Activated CD8-positive, alpha-beta memory T cell treated with anti-CD3 and anti-CD28 coated beads for 1 hour (primary cell): ENCODE results near the gene NOB1.
"Not testable (repeated sequence)": the region's sequence is repeated elsewhere in the genome, so short reads cannot be mapped to it uniquely, and the experiment has no call there.

Experiments
- DNase-seq, 2 donors: peaks; one replicate each; pipeline ENCODE4 v3.0.0-alpha.2; 2020; ENCODE audit warnings: low read depth in 1 of 2; ENCODE audit errors: extremely low read depth in 1 of 2

NOB1 gene

DNA sequence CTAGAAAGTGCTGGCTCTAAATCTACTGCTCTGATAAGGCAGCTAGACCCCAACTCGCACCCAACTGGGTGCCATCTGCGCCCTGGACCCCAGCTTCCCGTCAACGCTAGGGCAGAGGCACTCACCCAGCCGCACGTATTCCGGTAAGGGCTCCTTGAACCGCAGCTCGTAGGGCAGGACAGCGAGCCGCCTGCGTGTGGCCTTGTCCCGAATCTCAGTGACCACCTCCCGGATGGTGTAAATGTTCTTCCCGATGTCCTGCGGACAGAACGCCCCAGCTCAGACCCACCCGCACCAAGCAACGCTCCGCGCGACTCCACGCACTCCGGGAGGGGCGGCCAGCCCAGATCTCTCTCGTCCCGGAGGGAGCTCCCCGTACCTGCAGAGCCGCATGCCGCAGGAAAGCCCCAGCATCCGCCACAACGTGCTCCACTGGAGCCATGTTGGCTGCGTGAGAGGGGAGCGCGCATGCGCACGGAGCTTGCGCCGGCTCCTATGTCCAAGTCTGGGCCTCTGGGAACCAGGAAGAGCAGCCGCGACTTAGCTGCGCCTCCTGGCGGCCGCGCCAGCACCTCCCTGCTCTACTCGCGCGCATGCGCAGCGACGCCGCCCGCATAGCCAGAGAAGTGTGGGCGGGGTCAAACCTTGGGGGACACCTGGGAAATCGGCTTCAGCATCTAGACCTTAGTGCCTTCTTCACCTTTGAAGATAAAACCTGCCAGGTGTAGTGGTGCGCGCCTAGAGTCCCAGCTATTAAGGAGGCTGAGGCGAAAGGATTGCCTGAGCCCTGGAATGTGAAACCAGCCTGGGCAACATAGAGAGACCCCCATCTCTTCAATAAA, at the start of gene NOB1:
NOB1 (minus strand) TSS at position 458 of the 842 bp plus-strand sequence; CDS start at position 442, 16 bp downstream.
- DNase-seq, result peak; percentile 90 to 94

DNA sequence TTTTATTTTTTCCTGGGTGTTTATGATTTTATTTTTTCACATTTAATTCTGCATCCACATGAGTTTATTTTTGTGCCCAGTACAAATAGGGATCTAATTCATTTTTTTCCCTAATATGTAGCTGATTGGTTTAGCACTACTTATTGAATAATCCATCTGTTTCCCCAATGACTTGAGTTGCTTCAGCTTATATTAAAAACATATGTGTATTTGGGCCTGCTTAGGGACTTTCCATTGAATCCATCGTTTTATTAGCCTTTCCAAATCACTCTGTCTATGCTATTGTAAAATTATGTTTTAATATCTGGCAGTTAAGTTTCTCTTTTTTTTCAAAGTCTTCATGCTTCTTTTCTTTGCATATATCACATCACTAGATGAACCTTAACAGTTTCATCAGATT, 49.6 kb upstream of the NOB1 start:
- no peak for DNase-seq

DNA sequence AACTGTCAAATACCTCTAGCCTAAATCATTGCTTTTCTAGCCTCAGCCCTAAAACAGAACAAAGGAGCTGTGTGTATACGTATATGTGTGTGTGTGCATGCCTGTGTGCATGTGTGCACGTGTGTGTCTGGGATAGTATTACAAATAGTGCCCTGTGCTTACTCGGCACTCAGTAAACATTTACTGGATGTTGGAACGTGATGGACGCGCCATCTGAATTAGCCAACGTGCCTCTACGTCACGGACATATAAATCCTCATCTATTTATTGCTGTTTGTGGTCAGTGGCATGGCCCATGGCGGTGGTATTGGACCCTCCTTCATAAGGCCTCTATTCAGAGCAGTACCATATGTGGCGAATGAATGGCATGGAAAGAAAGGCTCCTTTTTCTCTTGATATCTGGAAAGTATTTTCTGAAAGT, 44.9 kb upstream of the NOB1 start:
- DNase-seq, result no peak

DNA sequence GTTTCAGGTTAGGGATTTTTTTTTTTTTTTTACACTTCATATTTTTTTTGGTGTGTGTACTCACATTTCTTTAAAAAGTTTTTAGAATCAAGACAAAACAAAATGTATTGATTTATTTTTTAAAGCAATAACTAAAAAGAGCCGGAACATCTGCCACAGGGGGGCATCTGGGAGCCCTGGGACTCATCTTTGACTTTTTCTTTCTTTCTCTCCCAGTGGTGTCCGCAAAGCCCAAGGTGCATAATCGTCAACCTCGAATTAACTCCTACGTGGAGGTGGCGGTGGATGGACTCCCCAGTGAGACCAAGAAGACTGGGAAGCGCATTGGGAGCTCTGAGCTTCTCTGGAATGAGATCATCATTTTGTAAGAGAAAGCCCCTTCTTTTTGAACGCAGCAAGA, 43.7 kb upstream of the NOB1 start:
- DNase-seq, result no peak

DNA sequence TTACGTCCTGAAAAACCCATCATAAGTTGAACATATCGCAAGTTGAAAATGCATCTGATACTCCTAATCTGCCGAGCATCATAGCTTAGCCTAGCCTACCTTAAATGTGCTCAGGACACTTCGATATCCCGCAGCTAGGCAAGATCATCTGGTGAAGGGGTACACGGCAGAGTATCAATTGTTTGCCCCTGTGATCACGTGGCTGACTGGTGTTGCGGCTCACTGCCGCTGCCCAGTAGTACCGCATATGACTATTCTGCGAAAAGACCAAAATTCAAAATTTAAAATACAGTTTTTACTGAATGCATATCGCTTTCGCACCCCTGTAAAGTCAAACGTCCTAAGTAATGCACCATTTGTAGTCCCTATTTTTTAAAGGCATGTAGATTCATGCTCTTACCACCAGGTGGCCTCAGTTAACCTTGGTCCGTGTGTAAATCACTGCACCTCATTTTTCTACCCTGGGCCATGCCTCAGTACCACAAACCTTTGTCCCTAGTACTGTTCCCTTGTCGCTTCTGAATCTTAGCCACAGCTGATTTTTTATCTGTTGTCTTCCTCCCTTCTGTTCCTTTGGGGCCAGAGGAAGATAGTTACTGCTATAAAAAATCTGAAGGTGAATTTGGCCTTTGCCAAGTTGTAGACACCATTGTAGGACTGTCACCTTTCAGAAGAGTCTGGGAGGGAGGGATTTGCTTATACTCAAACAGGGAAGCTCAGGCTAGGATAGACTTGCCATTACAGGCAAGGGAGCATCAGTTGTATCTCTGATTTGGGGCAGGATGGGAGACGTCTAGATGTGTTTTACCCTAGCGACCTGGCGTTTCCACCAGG, 41.8 kb upstream of the NOB1 start:
- no peak for DNase-seq

DNA sequence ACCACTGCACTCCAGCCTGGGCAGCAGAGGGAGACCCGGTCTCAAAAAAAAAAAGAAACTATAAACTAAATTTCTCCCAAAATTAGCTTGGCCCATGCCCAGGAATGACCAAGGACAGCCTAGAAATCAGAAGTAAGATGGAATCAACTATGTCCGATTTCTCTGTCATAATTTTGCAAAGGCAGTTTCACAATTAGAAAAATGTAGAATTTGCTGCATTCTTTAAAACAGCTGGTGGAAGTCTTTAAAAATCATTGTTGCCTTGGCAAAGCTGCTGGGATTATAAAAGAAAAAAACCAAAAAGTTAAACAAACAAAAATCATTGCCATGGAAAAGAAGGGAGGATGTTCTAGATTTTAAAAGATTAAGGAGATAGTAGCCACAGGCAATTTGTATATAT, 39.8 kb upstream of the NOB1 start:
- DNase-seq, result no peak

DNA sequence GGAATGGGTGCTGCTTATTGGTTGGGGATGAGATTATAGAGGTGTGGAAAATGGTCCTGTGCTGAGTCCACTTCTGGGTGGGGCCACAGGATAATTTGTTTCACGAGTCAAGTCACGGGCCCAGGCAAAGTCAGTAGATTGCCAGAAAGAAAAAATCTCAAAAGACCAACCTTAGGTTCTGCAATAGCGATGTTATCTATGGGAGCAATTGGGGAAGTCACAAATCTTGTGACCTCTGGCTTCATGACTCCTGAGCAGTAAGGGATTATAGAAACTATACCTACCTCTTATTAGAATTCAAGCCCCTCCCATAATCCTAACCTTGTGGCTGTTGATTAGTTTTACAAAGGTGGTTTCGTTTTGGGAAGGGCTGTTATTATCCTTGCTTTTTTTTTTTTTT, 38.8 kb upstream of the NOB1 start:
- no peak for DNase-seq

DNA sequence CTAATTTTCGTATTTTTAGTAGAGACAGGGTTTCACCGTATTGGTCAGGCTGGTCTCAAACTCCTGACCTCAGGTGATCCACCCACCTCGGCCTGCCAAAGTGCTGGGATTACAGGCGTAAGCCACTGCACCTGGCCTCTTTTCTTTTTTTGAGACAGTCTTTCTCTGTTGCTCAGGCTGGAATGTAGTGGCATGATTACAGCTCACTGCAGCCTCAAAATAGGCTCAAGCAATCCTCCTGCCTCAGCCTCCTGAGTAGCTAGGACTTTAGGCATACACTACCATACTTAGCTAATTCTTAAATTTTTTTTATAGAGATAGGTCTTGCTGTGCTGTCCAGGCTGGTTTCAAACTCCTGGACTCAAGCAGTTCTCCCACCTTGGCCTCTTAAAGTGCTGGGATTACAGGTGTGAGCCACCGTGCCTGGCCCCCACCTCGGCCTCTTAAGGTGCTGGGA, 36.7 kb upstream of the NOB1 start:
- not testable (repeated sequence) for DNase-seq

DNA sequence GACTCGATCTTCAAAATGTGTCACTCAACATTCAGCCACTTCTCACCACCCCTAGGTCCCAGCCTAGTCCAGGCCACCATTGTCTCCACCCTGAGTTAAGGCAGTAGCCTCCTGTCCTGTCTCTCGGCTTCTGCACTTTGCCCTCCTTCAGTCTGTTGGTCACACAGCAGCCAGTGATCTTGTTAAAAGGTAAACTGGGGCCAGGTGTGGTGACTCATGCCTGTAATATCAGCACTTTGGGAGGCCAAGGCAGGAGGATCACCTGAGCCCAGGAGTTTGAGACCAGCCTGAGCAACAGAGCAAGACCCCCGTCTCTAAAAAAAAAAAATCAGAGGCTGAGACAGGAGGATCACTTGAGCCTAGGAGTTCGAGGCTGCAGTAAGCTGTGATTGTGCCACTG, 33.2 kb upstream of the NOB1 start:
- no peak for DNase-seq

DNA sequence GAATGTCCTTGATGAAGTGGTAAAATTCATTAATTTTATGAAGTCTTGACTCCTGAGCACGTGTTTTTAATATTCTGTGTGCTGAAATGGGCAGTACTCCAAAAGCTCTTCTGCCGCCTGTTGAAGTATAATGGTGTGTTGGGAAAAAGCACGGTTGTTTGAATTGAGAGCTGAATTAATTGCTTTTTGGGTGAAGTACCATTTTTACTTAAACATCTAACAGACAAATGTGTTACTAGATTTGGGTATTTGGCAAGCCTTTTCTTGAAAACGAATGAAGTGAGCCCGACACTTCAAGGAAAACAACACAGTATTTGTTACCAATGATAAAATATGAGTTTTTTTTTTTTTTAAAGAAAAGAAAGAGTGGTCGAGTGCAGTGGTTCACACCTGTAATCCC, 29.9 kb upstream of the NOB1 start:
- no peak for DNase-seq

DNA sequence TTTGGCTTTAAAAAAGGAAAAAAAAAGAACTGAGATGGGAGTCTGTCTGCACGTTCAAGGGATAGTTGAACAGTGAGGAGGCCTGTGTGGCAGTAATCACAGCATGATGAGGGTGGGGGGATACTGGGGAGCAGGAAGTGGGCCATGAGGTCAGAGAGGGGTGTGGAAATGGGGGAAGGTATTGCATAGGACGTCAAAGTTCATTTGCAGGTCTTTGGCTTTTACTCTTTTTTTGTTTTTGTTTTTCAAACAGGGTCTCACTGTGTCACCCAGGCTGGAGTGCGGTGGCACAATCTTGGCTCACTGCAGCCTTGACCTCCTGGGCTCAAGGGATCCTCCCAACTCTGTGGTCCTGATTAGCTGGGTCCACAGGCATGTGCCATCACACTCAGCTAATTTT, 26.4 kb upstream of the NOB1 start:
- DNase-seq, result no peak

DNA sequence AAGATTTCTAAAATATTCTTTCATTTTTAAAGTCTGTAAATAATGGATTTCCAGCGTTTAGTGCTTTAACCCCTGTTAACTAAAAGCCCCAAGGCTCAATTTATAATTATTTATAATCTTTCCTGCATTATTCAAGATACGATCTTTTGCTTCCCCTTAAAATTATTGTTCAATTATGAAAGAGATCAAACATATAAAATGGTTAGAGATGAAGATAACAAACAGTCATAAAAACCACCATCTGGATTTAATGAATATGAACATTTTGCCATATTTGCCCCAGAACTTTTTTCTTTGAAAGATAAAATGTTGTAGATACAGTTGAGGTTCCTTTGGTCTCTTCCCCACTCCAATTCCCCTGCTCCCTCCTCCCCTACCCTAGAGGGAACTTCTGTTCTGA, 25.0 kb upstream of the NOB1 start:
- no peak for DNase-seq

DNA sequence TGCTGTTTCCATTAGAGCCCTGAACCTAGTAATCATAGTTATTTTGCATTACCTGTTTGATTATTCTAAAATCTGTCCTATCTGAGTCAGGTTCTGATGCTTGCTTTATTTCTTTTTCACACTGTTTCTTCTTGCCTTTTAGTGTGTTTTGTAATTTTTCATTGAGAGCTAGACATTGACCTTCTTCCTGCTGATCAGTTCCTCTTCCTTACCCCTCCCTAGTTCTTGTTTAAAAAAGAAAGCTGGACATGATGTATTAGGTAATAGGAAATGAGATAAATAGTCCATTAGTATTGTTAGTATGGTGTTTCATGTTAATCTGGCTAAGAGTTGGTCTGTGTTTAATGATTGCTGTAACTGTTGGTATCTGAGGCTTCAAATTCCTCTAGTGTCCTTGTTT, 20.8 kb upstream of the NOB1 start:
- DNase-seq, result no peak

DNA sequence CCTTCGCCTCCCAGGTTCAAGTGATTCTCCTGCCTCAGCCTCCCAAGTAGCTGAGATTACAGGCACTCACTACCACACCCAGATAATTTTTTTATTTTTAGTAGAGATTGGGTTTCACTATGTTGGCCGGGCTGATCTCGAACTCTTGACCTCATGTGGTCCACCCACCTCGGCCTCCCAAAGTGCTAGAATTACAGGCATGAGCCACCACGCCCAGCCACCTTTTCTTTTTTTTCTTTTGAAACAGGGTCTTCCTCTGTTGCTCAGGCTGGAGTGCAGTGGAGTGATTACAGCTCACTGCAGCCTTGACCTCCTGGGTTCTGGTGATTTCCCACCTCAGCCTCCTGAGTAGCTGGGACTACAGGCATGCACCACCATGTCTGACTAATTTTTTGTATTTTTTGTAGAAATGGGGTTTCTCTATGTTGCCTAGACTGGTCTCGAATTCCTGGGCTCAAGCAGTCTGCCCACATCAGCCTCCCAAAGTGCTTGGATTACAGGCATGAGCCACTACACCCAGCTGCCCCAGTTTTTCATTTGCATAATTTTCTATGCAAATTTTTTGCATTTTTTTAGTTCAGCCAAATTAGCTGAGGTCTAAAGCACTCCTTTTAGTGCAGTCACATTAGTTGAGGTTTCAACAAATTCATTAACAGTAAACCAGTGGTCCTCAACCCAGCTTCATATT, 18.7 kb upstream of the NOB1 start:
- no peak for DNase-seq

DNA sequence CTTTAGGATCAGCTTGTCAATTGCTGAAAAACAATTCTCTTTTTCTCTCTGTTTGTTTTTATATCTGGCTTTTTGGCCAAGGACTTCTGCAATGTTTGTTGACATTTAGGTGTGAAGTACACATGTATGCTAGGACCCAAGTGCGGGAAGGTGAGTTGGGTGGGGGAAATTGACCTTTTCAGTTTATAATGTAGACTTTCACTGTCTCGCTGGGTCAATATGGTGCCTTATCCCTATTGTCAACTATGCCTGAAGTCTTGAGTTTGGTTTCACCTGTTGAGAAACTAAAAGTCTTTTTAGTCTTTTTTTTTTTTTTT, 16.9 kb upstream of the NOB1 start:
- no peak for DNase-seq

DNA sequence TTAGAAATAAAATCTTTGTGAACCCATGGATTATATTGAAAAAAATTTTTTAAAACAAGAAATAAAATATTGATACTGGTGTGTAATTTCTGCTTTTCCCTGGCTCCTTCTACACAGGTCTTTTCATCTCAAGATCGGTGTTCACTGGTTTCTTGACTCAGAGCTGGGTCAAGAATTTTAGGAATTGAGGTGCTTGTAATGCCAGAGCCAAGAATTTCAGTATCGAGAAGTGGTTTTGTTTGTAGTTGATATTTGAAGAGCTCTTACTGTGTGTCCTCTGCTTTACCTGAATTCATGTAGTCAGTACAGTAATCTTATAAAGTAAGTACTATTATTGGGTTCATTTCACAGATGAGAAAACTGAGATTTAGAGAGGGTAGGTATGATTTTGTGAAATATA, 14.7 kb upstream of the NOB1 start:
- DNase-seq, result no peak

DNA sequence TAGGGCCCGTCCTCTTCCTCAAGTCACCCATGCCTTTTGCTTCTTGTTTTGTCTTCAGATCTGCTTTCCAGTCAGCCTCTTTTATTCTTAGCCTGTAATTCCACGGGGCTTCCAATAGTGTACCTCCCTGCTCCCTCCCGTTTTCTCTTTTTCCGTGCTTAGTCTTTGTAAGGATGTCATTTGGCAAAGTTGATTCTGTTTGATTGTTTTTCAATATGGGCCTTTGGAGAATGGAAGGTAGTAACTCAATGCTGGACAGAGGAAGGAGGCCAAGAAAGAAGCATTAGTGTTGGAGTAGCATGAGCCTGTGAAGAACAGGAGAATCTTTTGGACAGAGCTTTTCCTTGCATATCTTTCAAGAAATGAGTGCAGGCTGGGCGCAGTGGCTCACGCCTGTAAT, 13.9 kb upstream of the NOB1 start:
- DNase-seq, result no peak

DNA sequence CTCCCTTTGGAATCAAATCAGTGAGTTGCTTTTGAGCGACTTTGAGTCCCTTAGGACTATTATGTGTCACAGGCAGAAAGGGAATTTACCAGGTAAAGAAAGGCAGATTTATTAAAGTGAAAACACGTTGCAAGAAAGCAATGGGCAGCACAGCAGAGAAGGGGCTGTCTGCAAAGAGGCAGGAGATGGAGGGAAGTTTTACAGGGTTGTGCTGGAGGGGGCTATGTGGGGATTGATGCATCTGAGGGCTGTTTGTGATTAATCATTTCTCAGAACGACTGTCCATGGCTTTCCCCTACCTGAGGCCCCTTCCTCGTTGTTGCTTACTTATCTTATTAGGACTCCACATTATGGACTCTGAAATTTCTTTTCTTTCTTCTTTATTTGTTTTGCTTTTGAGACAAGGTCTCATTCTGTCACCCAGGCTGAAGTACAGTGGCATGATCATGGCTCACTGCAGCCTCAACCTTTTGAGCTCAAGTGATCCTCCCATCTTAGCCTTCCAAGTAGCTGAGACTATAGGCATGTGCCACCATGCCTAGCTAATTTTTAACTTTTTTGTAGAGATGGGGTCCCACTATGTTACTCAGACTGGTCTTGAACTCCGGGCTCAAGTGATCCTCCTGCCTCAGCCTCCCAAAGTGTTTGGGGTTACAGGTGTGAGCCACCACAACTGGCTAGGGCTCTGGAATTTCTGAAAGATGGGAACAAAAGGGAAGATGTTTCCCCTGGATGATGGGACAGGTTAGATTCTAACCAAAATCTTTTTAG, 12.9 kb upstream of the NOB1 start:
- DNase-seq, result no peak

DNA sequence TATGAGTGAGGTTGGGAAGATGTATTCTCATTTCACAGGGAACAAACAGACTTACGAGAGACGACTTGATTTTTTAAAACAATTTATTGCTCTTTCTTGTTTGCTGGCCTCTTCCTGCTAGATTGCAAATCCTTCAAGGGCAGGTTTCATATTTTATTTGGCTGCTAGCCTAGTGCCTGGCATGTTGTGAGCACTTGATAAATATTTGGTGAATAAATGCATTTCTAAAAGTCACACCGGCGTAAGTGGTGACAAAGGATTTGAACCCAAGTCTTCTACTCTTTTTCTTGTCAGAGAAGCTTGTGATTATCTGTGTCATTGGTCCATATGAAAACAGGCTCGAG, 8.8 kb upstream of the NOB1 start:
- no peak for DNase-seq

DNA sequence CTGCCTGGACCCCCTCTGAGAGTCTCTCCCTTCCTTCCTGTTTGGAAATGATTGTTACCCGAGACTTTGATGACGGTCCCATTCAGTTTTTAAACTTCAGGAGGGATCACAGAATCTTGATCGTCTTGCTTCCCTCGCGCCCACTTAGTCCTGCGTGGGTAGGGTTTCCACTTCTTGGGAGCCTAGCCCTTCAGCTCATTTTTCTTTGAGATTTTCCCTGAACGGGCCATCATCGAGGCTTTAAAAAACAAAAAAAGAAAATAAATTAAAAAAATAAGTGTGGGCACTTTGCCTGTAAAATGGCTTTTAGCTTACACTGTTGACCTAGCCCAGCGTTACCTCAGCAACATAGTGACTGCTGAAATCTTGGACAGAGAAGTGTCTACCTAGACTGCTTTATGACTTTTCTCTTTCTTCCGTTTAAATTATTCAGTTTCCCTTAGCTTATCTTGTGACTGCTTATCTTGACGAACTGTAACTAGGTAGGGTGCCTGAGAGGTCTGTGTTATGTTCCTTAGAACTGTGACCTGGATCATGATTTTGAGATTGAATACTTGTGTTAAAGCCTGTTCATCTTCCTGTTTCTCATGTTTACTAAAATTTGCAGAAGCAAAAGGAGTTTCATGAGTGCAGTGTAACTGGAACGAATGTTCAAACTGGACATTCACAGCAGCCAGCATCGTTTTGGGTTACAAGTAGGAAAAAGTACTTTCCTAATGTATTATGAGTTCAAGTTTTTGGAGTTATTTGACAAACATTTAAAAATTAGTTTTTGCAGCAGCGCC, 8.3 kb upstream of the NOB1 start:
- no peak for DNase-seq
